ENCODE results near the gene ST7.

ST7 gene

GRCh38 chr7:117193564-117193963 is 240.3 kb downstream of the ST7 start:
- no peak for TF ChIP-seq CTCF (IDR thresholded peaks at IDR 0.05; ENCODE audit: borderline replicate concordance, insufficient read depth, low read depth, low read length)
- no peak overlapping the region for H3K4me3 ChIP-seq (ENCODE audit: low read depth, low read length)

GRCh38 chr7:117194445-117194844 is 241.1 kb downstream of the ST7 start:
- no peak overlapping the region for H3K4me3 ChIP-seq (ENCODE audit: low read depth, low read length)
- no peak for TF ChIP-seq CTCF (IDR thresholded peaks at IDR 0.05; ENCODE audit: borderline replicate concordance, insufficient read depth, low read depth, low read length)

- no peak overlapping the region for H3K4me3 ChIP-seq (ENCODE audit: low read depth, low read length)
- TF ChIP-seq CTCF (IDR thresholded peaks at IDR 0.05; ENCODE audit: borderline replicate concordance, insufficient read depth, low read depth, low read length), result no peak
Measured at GRCh38 chr7:117195361-117196029, 242.2 kb downstream of the ST7 start.

- no peak for TF ChIP-seq CTCF (IDR thresholded peaks at IDR 0.05; ENCODE audit: borderline replicate concordance, insufficient read depth, low read depth, low read length)
Measured at GRCh38 chr7:117200132-117200531, 246.8 kb downstream of the ST7 start.

GRCh38 chr7:117200786-117201458 is 247.6 kb downstream of the ST7 start:
- no peak overlapping the region for H3K4me3 ChIP-seq (ENCODE audit: low read depth, low read length)
- TF ChIP-seq CTCF (IDR thresholded peaks at IDR 0.05; ENCODE audit: borderline replicate concordance, insufficient read depth, low read depth, low read length), result no peak

More at GRCh38 chr7:117200132-117200531, 246.8 kb downstream of the ST7 start:
- H3K4me3 ChIP-seq (ENCODE audit: low read depth, low read length), result no peak overlapping the region

- no peak overlapping the region for H3K4me3 ChIP-seq (ENCODE audit: low read depth, low read length)
- no peak for TF ChIP-seq CTCF (IDR thresholded peaks at IDR 0.05; ENCODE audit: borderline replicate concordance, insufficient read depth, low read depth, low read length)
Measured at GRCh38 chr7:117202511-117202910, 249.2 kb downstream of the ST7 start.

GRCh38 chr7:117203205-117203604 is 249.9 kb downstream of the ST7 start:
- TF ChIP-seq CTCF (IDR thresholded peaks at IDR 0.05; ENCODE audit: borderline replicate concordance, insufficient read depth, low read depth, low read length), result no peak
- no peak overlapping the region for H3K4me3 ChIP-seq (ENCODE audit: low read depth, low read length)
